ENCODE measurements around the gene CREBBP. TPM values are rescaled to one million over a fixed set of nuclear protein-coding genes. Genes with fewer than 3 reads are reported as not detected.

The CREBBP gene
- total RNA-seq, 1 experiment from 2014 or later = 79.1 TPM

GRCh38 chr16:3774819-3775218 lies 105.7 kb downstream of the CREBBP start:
- Histone ChIP-seq H2BK120ac (ENCODE audit: low read depth, low read length, poor library complexity, severe bottlenecking) (no peak overlapping the region), H3K27me3 (ENCODE audit: insufficient read depth, low read length) (no peaks in the 10 kb centered on the region), H3K27ac (ENCODE audit: insufficient read length, low read depth, low read length) (no peak overlapping the region), H3K14ac (ENCODE audit: insufficient read depth, low read length) (no peak overlapping the region), H3K9me3 (ENCODE audit: control insufficient read depth, low read depth, low read length) (no peaks in the 10 kb centered on the region), H3K18ac (ENCODE audit: insufficient read length, low read depth, low read length) (no peak overlapping the region), H3K79me2 (ENCODE audit: insufficient read depth, low read length) (no peaks in the 10 kb centered on the region), H3K4me1 (ENCODE audit: insufficient read depth, low read length) (no peaks in the 10 kb centered on the region), H3K4me2 (ENCODE audit: insufficient read depth, insufficient read length, low read length) (no peak overlapping the region), H3K23me2 (ENCODE audit: insufficient read length, low read depth, low read length, poor library complexity, severe bottlenecking) (no peaks in the 10 kb centered on the region), H2BK12ac (ENCODE audit: insufficient read length, low read depth, low read length) (no peak overlapping the region), H3K56ac (ENCODE audit: insufficient read length, low read depth, low read length) (no peak overlapping the region), H3K4ac (ENCODE audit: low read depth, low read length) (no peak overlapping the region), H3T11ph (ENCODE audit: low read length) (no peak overlapping the region), H2BK5ac (ENCODE audit: insufficient read length, low read length) (no peak overlapping the region), H2AK5ac (ENCODE audit: insufficient read length, low read length) (no peak overlapping the region), H3K9ac (ENCODE audit: extremely low read depth, insufficient read length, low read length) (no peak overlapping the region), H4K5ac (ENCODE audit: insufficient read length, low read depth, low read length) (no peak overlapping the region), H3K23ac (ENCODE audit: insufficient read length, low read depth, low read length) (no peak overlapping the region), H2AFZ (ENCODE audit: low read length) (no peak overlapping the region), H4K20me1 (ENCODE audit: control insufficient read depth, insufficient read depth, insufficient read length) (no peaks in the 10 kb centered on the region), H4K91ac (ENCODE audit: insufficient read length, low read depth, low read length) (no peak overlapping the region), H2BK15ac (ENCODE audit: low read depth, low read length) (no peak overlapping the region), H2BK20ac (ENCODE audit: low read depth, low read length, poor library complexity, severe bottlenecking) (no peak overlapping the region), H3K79me1 (ENCODE audit: insufficient read depth, low read depth, low read length, poor library complexity, severe bottlenecking) (peaks cover 3% of the 10 kb centered on the region), H4K8ac (replicated peaks; ENCODE audit: insufficient read length, low read depth, low read length) (no peak overlapping the region)
- WGBS (ENCODE audit: extremely low coverage, insufficient read length, low lambda C conversion rate) = no CpG with 5 or more reads among the region's 6 CpGs
- Mint-ChIP-seq H3K36me3 (ENCODE audit: insufficient read depth in 1 of 3, low read depth in 3 of 3) (peaks cover 30 to 84% (median 77%) of the 10 kb centered on the region in 3 experiments; a peak in 6 of 7 replicates), H3K27ac (no peak overlapping the region; a peak in 1 of 7 replicates), H3K9me3 (no peaks in the 10 kb centered on the region), H3K4me1 (no peaks in the 10 kb centered on the region), H3K27me3 (ENCODE audit: low read depth) (no peaks in the 10 kb centered on the region), H3K4me3 (no peak overlapping the region)
- no peak for TF ChIP-seq CTCF (conservative IDR thresholded peaks at IDR 0.05)
- DNase-seq = no peak

Measured in H9 (cell line).